Activated naive CD8-positive, alpha-beta T cell treated with anti-CD3 and anti-CD28 coated beads, Interleukin-2, amount 10 ng/mL, durations not matched to agents 7 days and 5 days (primary cell): ENCODE results near the gene FHIT. TPM values are rescaled to one million over a fixed set of nuclear protein-coding genes. Genes with fewer than 3 reads are reported as not detected.

ENCODE experiments used
- ATAC-seq: fragments of 150-1000 bp; cut with Tn5 transposase; one replicate; pipeline ENCODE4 v1.10.0; 2021; ENCODE audit warnings: low read depth, moderate library complexity
- POLR2A ChIA-PET: fragments of 350-600 bp; sonication (Branson Sonifier 250); formaldehyde crosslinking; loops from one replicate; lab custom pipeline; 2021; ENCODE audit warnings: antibody characterized with exemption; lab: Charles Lee
- DNase-seq: peaks from one replicate; pipeline ENCODE4 v3.0.0; 2021
- H3K27ac Mint-ChIP-seq: one replicate; pipeline ENCODE4 v1.8.0; 2022; ENCODE audit warnings: mild to moderate bottlenecking, mixed read lengths
- H3K27me3 Mint-ChIP-seq: one replicate; pipeline ENCODE4 v1.8.0; 2022; ENCODE audit warnings: mild to moderate bottlenecking, moderate library complexity, mixed read lengths
- H3K36me3 Mint-ChIP-seq: one replicate; pipeline ENCODE4 v1.8.0; 2021; ENCODE audit warnings: mild to moderate bottlenecking, mixed read lengths
- H3K4me1 Mint-ChIP-seq: one replicate; pipeline ENCODE4 v1.8.0; 2021; ENCODE audit warnings: mixed read lengths
- H3K4me3 Mint-ChIP-seq: one replicate; pipeline ENCODE4 v1.8.0; 2022; ENCODE audit warnings: mild to moderate bottlenecking, moderate library complexity, mixed read lengths
- H3K9me3 Mint-ChIP-seq: one replicate; pipeline ENCODE4 v1.8.0; 2021; ENCODE audit warnings: mixed read lengths
- total RNA-seq, 2 experiments: library from RNA; stranded (reverse); gene quantifications; one replicate each; pipeline ENCODE4 v1.2.3, GENCODE V29; 2021

Gene FHIT
- total RNA-seq, 2 experiments from 2014 or later: 3.7 to 5.8 TPM

GRCh38 chr3:60956729-60957128 is 294.5 kb downstream of the FHIT start:
- ATAC-seq (no peak), DNase-seq (no peak)
- peaks cover 24% of the 10 kb centered on the region for H3K9me3 Mint-ChIP-seq
- no peaks in the 10 kb centered on the region for H3K4me1 Mint-ChIP-seq
- no peak overlapping the region for H3K4me3 Mint-ChIP-seq
- POLR2A ChIA-PET: no interaction called here
- no peaks in the 10 kb centered on the region for H3K27me3 Mint-ChIP-seq
- no peak overlapping the region for H3K27ac Mint-ChIP-seq
- H3K36me3 Mint-ChIP-seq: no peaks in the 10 kb centered on the region

DNA sequence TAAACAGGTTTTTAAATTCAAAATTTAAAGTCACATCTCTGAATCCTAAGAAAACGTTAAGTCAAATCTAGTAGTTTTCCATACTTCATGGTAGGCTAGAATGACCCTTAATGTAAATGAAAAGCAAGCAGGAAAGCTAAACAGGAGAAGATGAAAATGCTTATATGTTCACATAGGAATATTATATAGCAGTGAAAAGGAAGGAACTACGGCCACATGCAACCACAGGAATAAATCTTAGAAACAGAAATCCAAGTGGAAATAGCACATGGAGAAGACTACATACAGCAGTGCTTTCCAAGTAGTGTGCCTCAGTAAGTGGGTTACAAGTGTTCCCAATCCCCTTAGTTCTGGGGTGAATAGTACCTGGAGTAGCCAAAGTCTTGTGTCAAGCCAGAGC is 296.2 kb downstream of the FHIT start:
- H3K36me3 Mint-ChIP-seq: no peaks in the 10 kb centered on the region
- ATAC-seq (no peak), DNase-seq (no peak)
- H3K9me3 Mint-ChIP-seq: peaks cover 20% of the 10 kb centered on the region
- H3K4me3 Mint-ChIP-seq: no peak overlapping the region
- no peaks in the 10 kb centered on the region for H3K4me1 Mint-ChIP-seq
- H3K27me3 Mint-ChIP-seq: no peaks in the 10 kb centered on the region
- POLR2A ChIA-PET: no interaction called here
- H3K27ac Mint-ChIP-seq: no peak overlapping the region

GRCh38 chr3:60954048-60954447 is 297.2 kb downstream of the FHIT start:
- Mint-ChIP-seq H3K27ac (no peak overlapping the region), H3K36me3 (no peaks in the 10 kb centered on the region), H3K27me3 (no peaks in the 10 kb centered on the region), H3K4me1 (no peaks in the 10 kb centered on the region), H3K9me3 (peaks cover 16% of the 10 kb centered on the region), H3K4me3 (no peak overlapping the region)
- POLR2A ChIA-PET: no interaction called here
- ATAC-seq (no peak), DNase-seq (no peak)

DNA sequence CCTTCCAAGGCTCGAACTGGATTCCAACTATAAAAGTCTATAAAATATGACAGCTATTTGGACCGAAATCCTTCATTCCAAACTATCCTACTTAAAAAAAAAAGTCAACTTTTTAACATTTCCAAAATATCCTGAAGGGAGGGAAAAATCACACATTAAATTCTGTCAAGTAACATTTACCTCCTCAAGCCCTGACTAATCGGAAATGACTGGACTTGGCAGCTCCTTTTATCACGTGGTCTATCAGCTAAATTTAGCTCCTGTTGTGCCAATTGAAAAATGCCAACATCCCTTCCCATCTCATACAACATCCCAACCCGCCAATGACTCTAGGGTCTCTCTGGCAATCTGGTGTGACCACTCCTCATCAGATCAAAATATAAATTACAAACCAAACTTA is 297.9 kb downstream of the FHIT start:
- Mint-ChIP-seq H3K27ac (no peak overlapping the region), H3K36me3 (no peaks in the 10 kb centered on the region), H3K9me3 (peaks cover 16% of the 10 kb centered on the region), H3K4me3 (no peak overlapping the region), H3K27me3 (no peaks in the 10 kb centered on the region), H3K4me1 (no peaks in the 10 kb centered on the region)
- POLR2A ChIA-PET: no interaction called here
- DNase-seq (no peak), ATAC-seq (no peak)

- DNase-seq: no peak
- Mint-ChIP-seq H3K27me3 (no peaks in the 10 kb centered on the region), H3K4me1 (no peaks in the 10 kb centered on the region), H3K27ac (no peak overlapping the region), H3K36me3 (no peaks in the 10 kb centered on the region), H3K9me3 (peaks cover 12% of the 10 kb centered on the region), H3K4me3 (no peak overlapping the region)
- POLR2A ChIA-PET: no interaction called here
- ATAC-seq: no peak
Measured at GRCh38 chr3:60952055-60952454, 299.2 kb downstream of the FHIT start.

- H3K4me3 Mint-ChIP-seq: no peak overlapping the region
Measured at GRCh38 chr3:60949146-60949545, 302.1 kb downstream of the FHIT start.

GRCh38 chr3:60948488-60948887 is 302.8 kb downstream of the FHIT start:
- POLR2A ChIA-PET: no interaction called here
- ATAC-seq (no peak), DNase-seq (no peak)
- H3K27me3 Mint-ChIP-seq: no peaks in the 10 kb centered on the region
- no peaks in the 10 kb centered on the region for H3K36me3 Mint-ChIP-seq
- no peak overlapping the region for H3K4me3 Mint-ChIP-seq
- peaks cover under 1% of the 10 kb centered on the region for H3K9me3 Mint-ChIP-seq
- no peaks in the 10 kb centered on the region for H3K4me1 Mint-ChIP-seq
- H3K27ac Mint-ChIP-seq: no peak overlapping the region

More at GRCh38 chr3:60949146-60949545, 302.1 kb downstream of the FHIT start:
- DNase-seq (no peak), ATAC-seq (no peak)
- Mint-ChIP-seq H3K4me1 (no peaks in the 10 kb centered on the region), H3K9me3 (peaks cover 2% of the 10 kb centered on the region), H3K36me3 (no peaks in the 10 kb centered on the region), H3K27ac (no peak overlapping the region), H3K27me3 (no peaks in the 10 kb centered on the region)
- POLR2A ChIA-PET: no interaction called here

- Mint-ChIP-seq H3K27me3 (no peaks in the 10 kb centered on the region), H3K4me1 (peaks cover 4% of the 10 kb centered on the region), H3K36me3 (no peaks in the 10 kb centered on the region), H3K4me3 (no peak overlapping the region), H3K9me3 (no peaks in the 10 kb centered on the region), H3K27ac (no peak overlapping the region)
- DNase-seq (no peak), ATAC-seq (no peak)
- POLR2A ChIA-PET: no interaction called here
Measured at GRCh38 chr3:60935709-60936108, 315.5 kb downstream of the FHIT start.

DNA sequence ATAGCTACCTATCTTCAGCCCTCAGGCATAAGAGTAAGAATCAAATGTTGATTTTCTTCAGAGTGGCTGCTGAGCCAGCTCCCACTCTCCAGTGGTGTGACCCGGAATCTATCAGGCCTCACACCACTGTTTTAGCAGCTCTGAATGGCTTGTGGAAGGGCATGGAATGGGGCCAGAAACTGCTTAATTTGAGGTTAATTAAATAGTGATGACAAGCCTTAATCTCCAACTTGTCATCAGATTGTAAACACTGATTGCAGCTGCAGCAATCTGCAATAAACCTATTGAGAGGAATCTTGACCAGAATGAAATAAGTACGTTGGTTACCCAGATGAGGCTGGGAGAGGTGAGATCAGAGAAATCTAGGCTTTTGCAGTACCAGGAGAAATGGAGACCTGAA is 317.4 kb downstream of the FHIT start:
- Mint-ChIP-seq H3K27me3 (no peaks in the 10 kb centered on the region), H3K27ac (no peak overlapping the region), H3K36me3 (no peaks in the 10 kb centered on the region), H3K4me1 (peaks cover 4% of the 10 kb centered on the region), H3K4me3 (no peak overlapping the region), H3K9me3 (no peaks in the 10 kb centered on the region)
- no peak for DNase-seq
- POLR2A ChIA-PET: no interaction called here
- ATAC-seq: no peak

- ATAC-seq (no peak), DNase-seq (no peak)
- Mint-ChIP-seq H3K4me3 (no peak overlapping the region), H3K36me3 (no peaks in the 10 kb centered on the region), H3K27ac (no peak overlapping the region), H3K27me3 (no peaks in the 10 kb centered on the region), H3K4me1 (peaks cover 4% of the 10 kb centered on the region), H3K9me3 (no peaks in the 10 kb centered on the region)
- POLR2A ChIA-PET: no interaction called here
Measured at GRCh38 chr3:60932643-60933042, 318.6 kb downstream of the FHIT start.

GRCh38 chr3:60932170-60932569 is 319.1 kb downstream of the FHIT start:
- no peak for ATAC-seq
- Mint-ChIP-seq H3K27me3 (no peaks in the 10 kb centered on the region), H3K4me1 (peaks cover 4% of the 10 kb centered on the region), H3K4me3 (no peak overlapping the region), H3K9me3 (no peaks in the 10 kb centered on the region), H3K27ac (no peak overlapping the region), H3K36me3 (no peaks in the 10 kb centered on the region)
- POLR2A ChIA-PET: no interaction called here
- DNase-seq: no peak

DNA sequence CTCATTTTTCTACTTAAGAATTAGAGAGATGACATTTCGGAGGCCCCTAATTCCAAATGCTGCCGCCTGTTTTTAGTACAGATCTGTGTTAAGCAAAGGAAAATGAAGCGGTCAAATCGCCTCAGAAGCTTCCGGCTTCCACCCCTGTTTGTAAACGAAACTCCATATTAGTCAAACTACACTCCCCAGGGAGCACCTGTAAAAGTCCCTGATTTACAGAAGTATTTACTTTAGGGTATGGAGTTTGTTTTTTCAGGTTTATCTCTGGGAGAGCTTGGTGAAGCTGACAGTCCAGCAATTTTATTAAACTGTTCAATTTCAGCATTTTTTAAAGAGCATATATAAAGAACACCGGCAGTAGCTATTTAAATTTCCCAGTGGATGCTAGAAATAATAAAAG is 319.8 kb downstream of the FHIT start:
- Mint-ChIP-seq H3K27me3 (no peaks in the 10 kb centered on the region), H3K4me3 (no peak overlapping the region), H3K9me3 (peaks cover 3% of the 10 kb centered on the region), H3K27ac (no peak overlapping the region), H3K36me3 (no peaks in the 10 kb centered on the region), H3K4me1 (peaks cover 4% of the 10 kb centered on the region)
- POLR2A ChIA-PET: no interaction called here
- no peak for DNase-seq
- no peak for ATAC-seq

- ATAC-seq: no peak
- Mint-ChIP-seq H3K27me3 (no peaks in the 10 kb centered on the region), H3K9me3 (peaks cover 7% of the 10 kb centered on the region), H3K4me1 (no peaks in the 10 kb centered on the region), H3K36me3 (no peaks in the 10 kb centered on the region), H3K4me3 (no peak overlapping the region), H3K27ac (no peak overlapping the region)
- POLR2A ChIA-PET: no interaction called here
- DNase-seq: no peak
Measured at GRCh38 chr3:60920519-60920918, 330.7 kb downstream of the FHIT start.

GRCh38 chr3:60919296-60919695 is 332.0 kb downstream of the FHIT start:
- ATAC-seq (no peak), DNase-seq (no peak)
- Mint-ChIP-seq H3K4me3 (no peak overlapping the region), H3K27ac (no peak overlapping the region), H3K36me3 (no peaks in the 10 kb centered on the region), H3K9me3 (peaks cover 4% of the 10 kb centered on the region), H3K4me1 (no peaks in the 10 kb centered on the region), H3K27me3 (no peaks in the 10 kb centered on the region)
- POLR2A ChIA-PET: no interaction called here

- Mint-ChIP-seq H3K4me3 (no peak overlapping the region), H3K27ac (no peak overlapping the region), H3K4me1 (no peaks in the 10 kb centered on the region), H3K36me3 (no peaks in the 10 kb centered on the region), H3K27me3 (no peaks in the 10 kb centered on the region), H3K9me3 (peaks cover 4% of the 10 kb centered on the region)
- POLR2A ChIA-PET: no interaction called here
- ATAC-seq (no peak), DNase-seq (no peak)
Measured at GRCh38 chr3:60917141-60917540, 334.1 kb downstream of the FHIT start.
